22Rv1 (cell line): ENCODE measurements around the gene ZDHHC1.

Experiments
- CTCF ChIP-seq: fragments of 450-650 bp; IDR thresholded peaks from 2 replicates; pipeline ENCODE4 v1.5.1; 2017; ENCODE audit warnings: mild to moderate bottlenecking
- ZFX ChIP-seq: fragments of 450-650 bp; IDR thresholded peaks from 2 replicates; pipeline ENCODE4 v1.6.1; 2017; ENCODE audit warnings: antibody characterized with exemption, borderline replicate concordance

- TF ChIP-seq CTCF (no peak), ZFX (no peak)
Measured at GRCh38 chr16:67449739-67450138, 33.5 kb upstream of the ZDHHC1 start.
